Measurements from ENCODE around the gene ZNFX1.
"Not testable (repeated sequence)": the region's sequence is repeated elsewhere in the genome, so short reads cannot be mapped to it uniquely, and the experiment has no call there.

Gene ZNFX1

DNA sequence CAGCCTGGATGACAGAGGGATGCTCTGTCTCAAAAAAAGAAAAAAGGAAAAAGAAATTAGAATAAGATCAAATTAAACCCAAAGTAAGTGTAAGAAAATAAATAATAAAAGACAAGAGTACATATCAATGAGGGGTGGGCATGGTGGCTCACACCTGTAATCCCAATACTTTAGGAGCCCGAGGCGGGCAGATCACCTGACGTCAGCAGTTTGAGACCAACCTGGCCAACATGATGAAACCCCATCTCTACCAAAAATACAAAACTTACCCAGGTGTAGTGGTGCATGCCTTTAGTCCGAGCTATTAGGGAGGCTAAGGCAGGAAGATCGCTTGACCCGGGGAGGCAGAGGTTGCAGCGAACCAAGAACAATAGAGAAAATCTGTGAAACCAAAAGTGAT is 74.8 kb downstream of the ZNFX1 start:
- Histone ChIP-seq H3K27me3 (ENCODE audit: insufficient read depth, low read length) (no peaks in the 10 kb centered on the region), H3K36me3 (ENCODE audit: insufficient read depth, low read length) (no peaks in the 10 kb centered on the region), H3K9me3 (ENCODE audit: insufficient read depth, low read depth, low read length) (no peaks in the 10 kb centered on the region), H3K4me3 (ENCODE audit: low read length) (no peak overlapping the region), H3K9ac (ENCODE audit: low read depth, low read length) (no peak overlapping the region), H3K4me1 (ENCODE audit: insufficient read depth, low read length) (no peaks in the 10 kb centered on the region), H3K27ac (ENCODE audit: low read depth, low read length) (no peak overlapping the region)
- WGBS: 92% methylated on average over 7 of the region's 7 CpGs

DNA sequence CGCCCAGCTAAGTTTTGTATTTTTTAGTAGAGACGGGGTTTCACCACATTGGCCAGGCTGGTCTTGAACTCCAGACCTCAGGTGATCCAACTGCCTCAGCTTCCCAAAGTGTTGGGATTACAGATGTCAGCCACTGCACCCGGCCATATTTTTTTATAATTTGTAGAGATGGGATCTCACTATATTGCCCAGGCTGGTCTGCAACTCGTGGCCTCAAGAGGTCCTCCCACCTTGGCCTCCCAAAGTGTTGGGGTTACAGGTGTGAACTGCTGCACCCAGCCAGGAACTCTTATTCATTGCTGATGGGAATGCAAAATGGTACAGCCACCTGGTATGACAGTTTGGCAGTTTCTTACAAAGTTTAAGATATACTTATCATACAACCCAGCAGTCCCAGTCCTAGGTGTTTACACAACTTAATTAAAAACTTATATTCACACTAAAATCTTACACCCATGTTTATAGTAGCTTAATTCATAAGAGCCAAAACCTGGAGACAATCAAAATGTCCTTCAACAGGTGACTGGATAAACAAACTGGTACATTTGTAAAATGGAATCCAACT is 78.0 kb downstream of the ZNFX1 start:
- Histone ChIP-seq H3K4me3 (ENCODE audit: low read length) (no peak overlapping the region), H3K9ac (ENCODE audit: low read depth, low read length) (no peak overlapping the region), H3K27ac (ENCODE audit: low read depth, low read length) (no peak overlapping the region), H3K27me3 (ENCODE audit: insufficient read depth, low read length) (no peaks in the 10 kb centered on the region), H3K9me3 (ENCODE audit: insufficient read depth, low read depth, low read length) (no peaks in the 10 kb centered on the region), H3K36me3 (ENCODE audit: insufficient read depth, low read length) (no peaks in the 10 kb centered on the region), H3K4me1 (ENCODE audit: insufficient read depth, low read length) (no peaks in the 10 kb centered on the region)
- 96% methylated on average over 4 of the region's 4 CpGs for WGBS

DNA sequence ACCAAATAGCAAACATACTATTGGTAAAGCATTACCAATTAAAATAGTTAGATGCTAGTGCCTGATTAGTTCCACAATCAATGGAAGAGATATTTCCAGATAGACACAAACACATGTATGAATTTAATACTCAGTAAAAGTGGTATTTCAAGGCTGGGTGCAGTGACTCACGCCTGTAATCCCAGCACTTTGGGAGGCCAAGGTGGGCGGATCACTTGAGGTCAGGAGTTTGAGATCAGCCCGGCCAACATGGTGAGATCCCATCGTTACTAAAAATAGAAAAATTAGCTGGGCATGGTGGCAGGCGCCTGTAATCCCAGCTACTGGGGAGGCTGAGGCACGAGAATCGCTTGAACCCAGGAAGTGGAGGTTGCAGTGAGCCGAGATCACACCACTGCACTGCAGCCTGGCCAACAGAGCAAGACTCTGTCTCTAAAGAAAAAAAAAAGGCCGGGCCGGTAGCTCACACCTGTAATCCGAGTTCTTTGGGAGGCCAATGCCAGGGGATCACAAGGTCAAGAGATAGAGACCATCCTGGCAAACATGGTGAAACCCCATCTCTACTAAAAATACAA is 84.8 kb downstream of the ZNFX1 start:
- not testable (repeated sequence) for H3K36me3 ChIP-seq (ENCODE audit: insufficient read depth, low read length); H3K4me3 ChIP-seq (ENCODE audit: low read length); H3K27ac ChIP-seq (ENCODE audit: low read depth, low read length); H3K9me3 ChIP-seq (ENCODE audit: insufficient read depth, low read depth, low read length); H3K27me3 ChIP-seq (ENCODE audit: insufficient read depth, low read length); H3K4me1 ChIP-seq (ENCODE audit: insufficient read depth, low read length); H3K9ac ChIP-seq (ENCODE audit: low read depth, low read length)
- 83% methylated on average over 11 of the region's 11 CpGs for WGBS

Measured in HUES64 (cell line).